ENCODE data around the gene AQP5. TPM values are rescaled to one million over a fixed set of nuclear protein-coding genes. Genes with fewer than 3 reads are reported as not detected.

AQP5 gene
- total and polyA plus RNA-seq, 4 donors = 7.5 to 57.1 (median 35.2) TPM

DNA sequence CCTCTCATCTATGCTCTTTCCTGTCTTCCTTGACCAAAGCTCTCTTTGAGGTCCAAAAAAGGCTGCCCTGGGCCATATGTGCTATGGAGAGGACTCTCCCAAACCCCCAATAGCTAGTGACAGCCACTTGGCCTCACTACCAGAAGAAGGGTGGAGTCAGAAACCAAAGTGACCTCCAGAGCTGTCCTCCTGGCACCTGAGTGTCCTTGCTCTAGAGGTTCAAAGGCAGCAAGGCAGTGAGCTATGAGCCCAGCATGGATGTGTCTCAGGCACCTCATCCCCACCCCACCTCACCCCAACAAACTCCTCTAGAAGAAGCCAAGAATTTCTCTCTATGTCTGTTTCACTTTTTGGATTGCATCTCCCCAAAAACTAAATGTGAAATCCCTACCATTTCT is 4.1 kb upstream of the AQP5 start:
- H3K9ac ChIP-seq (ENCODE audit: insufficient read depth in 1 of 2, low read length in 2 of 2) = no peak overlapping the region

DNA sequence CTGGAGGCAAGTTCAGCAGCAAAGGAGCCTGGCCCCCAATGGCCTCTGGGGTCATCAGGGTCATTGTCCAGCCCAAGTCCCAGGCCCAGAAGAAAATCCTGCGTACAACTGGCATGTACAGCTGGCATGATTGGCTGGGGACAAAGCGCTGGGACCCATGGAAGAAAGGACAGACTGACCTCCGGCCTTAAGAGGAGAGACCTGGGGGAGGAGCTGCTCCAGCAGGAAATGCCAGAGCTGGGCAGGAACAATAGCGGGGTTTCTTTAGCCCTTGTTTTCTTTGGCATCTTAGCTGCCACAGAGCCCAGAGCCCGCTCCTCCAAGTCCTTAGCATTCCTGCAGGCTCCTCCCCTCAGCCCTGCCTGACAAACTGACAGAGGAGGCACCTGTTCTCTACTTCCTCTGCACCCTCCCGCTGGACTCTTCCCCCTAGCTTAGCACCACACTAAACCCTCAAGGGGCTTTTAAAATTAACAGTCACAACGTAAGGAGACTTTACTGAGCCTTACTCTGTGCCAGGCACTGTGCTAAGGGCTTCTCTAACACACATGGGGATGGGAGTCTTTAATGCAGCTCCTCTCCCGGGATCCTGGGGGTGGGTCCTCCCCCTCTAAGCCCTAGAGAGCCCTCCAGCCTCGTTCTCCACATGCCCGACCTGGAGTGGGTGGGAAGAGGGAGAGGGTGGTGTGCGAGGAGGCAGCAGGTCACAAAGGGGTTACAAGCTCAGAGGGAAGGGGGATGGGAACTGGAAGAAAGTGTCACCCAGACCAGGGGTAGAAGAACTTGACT is 1.8 kb upstream of the AQP5 start:
- Histone ChIP-seq H3K36me3 (ENCODE audit: control insufficient read depth in 4 of 4, insufficient read depth in 4 of 4, low read length in 4 of 4) (no peaks in the 10 kb centered on the region), H3K27me3 (ENCODE audit: control insufficient read depth in 3 of 3, insufficient read depth in 3 of 3, low read length in 2 of 3) (peaks cover 0 to 42% (median 32%) of the 10 kb centered on the region in 3 donors), H3K4me1 (ENCODE audit: control insufficient read depth in 5 of 5, insufficient read depth in 5 of 5, low read length in 5 of 5) (peaks cover 0 to 21% (median 5%) of the 10 kb centered on the region in 5 donors), H3K27ac (ENCODE audit: low read depth in 1 of 2, low read length in 1 of 2) (peak overlapping the region in 1 of 2 donors; percentile 61), H3K4me3 (no peak overlapping the region), H3K9me3 (ENCODE audit: control insufficient read depth in 4 of 4, insufficient read depth in 3 of 4, low read length in 3 of 4) (peaks cover 0 to 2% (median 0%) of the 10 kb centered on the region in 4 donors), H3K9ac (ENCODE audit: insufficient read depth in 1 of 2, low read length in 2 of 2) (no peak overlapping the region)
- 16 to 23% methylated on average over 11 of the region's 11 CpGs for WGBS, 2 donors
- DNase-seq (peak; percentile 56 to 74 (median 63)), ATAC-seq (ENCODE audit: insufficient read depth, low FRiP score) (peak; percentile 31)
- TF ChIP-seq CTCF (IDR thresholded peaks at IDR 0.05; ENCODE audit: control extremely low read depth, extremely low read depth) = no peak

More for the DNA sequence above, 4.1 kb upstream of the AQP5 start:
- DNase-seq = no peak
- no peaks in the 10 kb centered on the region for H3K36me3 ChIP-seq (ENCODE audit: control insufficient read depth in 4 of 4, insufficient read depth in 4 of 4, low read length in 4 of 4)
- no peak for TF ChIP-seq CTCF (IDR thresholded peaks at IDR 0.05; ENCODE audit: control extremely low read depth, extremely low read depth)
- H3K4me3 ChIP-seq = no peak overlapping the region
- H3K9me3 ChIP-seq (ENCODE audit: control insufficient read depth in 4 of 4, insufficient read depth in 3 of 4, low read length in 3 of 4) = peaks cover 0 to 2% (median 0%) of the 10 kb centered on the region in 4 donors
- ATAC-seq (ENCODE audit: insufficient read depth, low FRiP score) = no peak
- H3K4me1 ChIP-seq (ENCODE audit: control insufficient read depth in 5 of 5, insufficient read depth in 5 of 5, low read length in 5 of 5) = peaks cover 0 to 21% (median 9%) of the 10 kb centered on the region in 5 donors
- peaks cover 0 to 50% (median 33%) of the 10 kb centered on the region in 3 donors for H3K27me3 ChIP-seq (ENCODE audit: control insufficient read depth in 3 of 3, insufficient read depth in 3 of 3, low read length in 2 of 3)
- H3K27ac ChIP-seq (ENCODE audit: low read depth in 1 of 2, low read length in 1 of 2) = no peak overlapping the region

DNA sequence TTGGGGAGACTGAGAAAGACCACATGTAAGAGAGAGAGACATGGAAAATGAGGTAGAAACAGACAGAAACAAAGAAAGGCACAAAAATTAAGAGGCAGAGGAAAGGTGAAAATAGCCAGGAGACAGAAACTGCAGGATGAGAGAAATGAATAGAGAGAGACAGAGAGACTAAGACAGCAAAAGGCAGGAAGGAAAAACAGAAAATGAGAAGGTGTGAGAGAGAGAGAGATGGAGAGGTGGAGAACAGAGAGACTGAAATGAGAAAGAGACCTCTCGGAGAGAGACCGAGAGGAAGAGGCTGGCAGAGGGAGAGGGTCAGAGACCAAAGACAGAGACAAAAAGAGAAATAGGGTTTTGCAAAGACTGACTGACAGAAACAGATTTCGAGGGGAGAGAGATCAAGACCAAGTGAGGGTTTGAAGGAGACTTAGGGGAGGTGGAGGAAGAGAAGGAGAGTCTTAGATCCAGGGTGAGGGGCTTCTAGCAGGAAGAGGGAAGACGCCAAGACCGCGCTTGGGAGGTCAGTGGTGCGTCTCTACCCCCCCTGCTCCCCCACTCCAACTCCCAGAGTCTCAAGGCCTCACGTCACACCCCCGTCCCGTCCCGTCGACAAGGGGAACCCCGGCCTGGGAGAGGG is 1.1 kb upstream of the AQP5 start:
- H3K27ac ChIP-seq (ENCODE audit: low read depth in 1 of 2, low read length in 1 of 2) = peak overlapping the region in 1 of 2 donors; percentile 61
- ATAC-seq (ENCODE audit: insufficient read depth, low FRiP score) (no peak), DNase-seq (no peak)
- WGBS, 2 donors = 25 to 44% methylated on average over 13 of the region's 13 CpGs
- H3K27me3 ChIP-seq (ENCODE audit: control insufficient read depth in 3 of 3, insufficient read depth in 3 of 3, low read length in 2 of 3) = peaks cover 0 to 38% (median 31%) of the 10 kb centered on the region in 3 donors
- TF ChIP-seq CTCF (IDR thresholded peaks at IDR 0.05; ENCODE audit: control extremely low read depth, extremely low read depth) = no peak
- H3K9me3 ChIP-seq (ENCODE audit: control insufficient read depth in 4 of 4, insufficient read depth in 3 of 4, low read length in 3 of 4) = peaks cover 0 to 2% (median 0%) of the 10 kb centered on the region in 4 donors
- no peaks in the 10 kb centered on the region for H3K36me3 ChIP-seq (ENCODE audit: control insufficient read depth in 4 of 4, insufficient read depth in 4 of 4, low read length in 4 of 4)
- H3K4me1 ChIP-seq (ENCODE audit: control insufficient read depth in 5 of 5, insufficient read depth in 5 of 5, low read length in 5 of 5) = peaks cover 0 to 17% (median 5%) of the 10 kb centered on the region in 5 donors
- H3K4me3 ChIP-seq = no peak overlapping the region
- H3K9ac ChIP-seq (ENCODE audit: insufficient read depth in 1 of 2, low read length in 2 of 2) = no peak overlapping the region
